OCI-LY1 (cell line): ENCODE data around the gene HMG20B.

Experiments
- H2AFZ ChIP-seq: fragments of 200-600 bp; sonication (generic), shearing (Covaris generic); 2 replicates; pipeline ENCODE4 v1.6.0; 2014; ENCODE audit warnings: antibody characterized with exemption, mild to moderate bottlenecking, low read length
- H3F3A ChIP-seq: fragments of 200-600 bp; sonication (generic), shearing (Covaris generic); 2 replicates; pipeline ENCODE4 v1.6.0; 2014; ENCODE audit warnings: mild to moderate bottlenecking, antibody characterized with exemption, low read length, moderate library complexity; ENCODE audit not compliant: insufficient read depth
- H3K27ac ChIP-seq: fragments of 200-600 bp; sonication (generic); 2 replicates; pipeline ENCODE4 v1.5.1; 2014; ENCODE audit warnings: low read length, mixed run types, mild to moderate bottlenecking, low read depth; ENCODE audit not compliant: poor library complexity, severe bottlenecking
- H3K27me3 ChIP-seq: fragments of 200-600 bp; sonication (generic); 2 replicates; pipeline ENCODE4 v1.6.0; 2014; ENCODE audit warnings: antibody characterized with exemption, mild to moderate bottlenecking, low read length, moderate library complexity; ENCODE audit not compliant: insufficient read depth
- H3K36me3 ChIP-seq: fragments of 200-600 bp; sonication (generic); 2 replicates; pipeline ENCODE4 v1.6.1; 2014; ENCODE audit warnings: mild to moderate bottlenecking, antibody characterized with exemption, low read length, moderate library complexity, mixed read lengths; ENCODE audit not compliant: insufficient read depth
- H3K4me1 ChIP-seq: fragments of 200-600 bp; sonication (generic); 2 replicates; pipeline ENCODE4 v1.5.1; 2014; ENCODE audit warnings: mild to moderate bottlenecking, low read length, moderate library complexity; ENCODE audit not compliant: insufficient read depth, severe bottlenecking
- H3K4me2 ChIP-seq: fragments of 200-600 bp; sonication (generic), shearing (Covaris generic); 2 replicates; pipeline ENCODE4 v1.6.1; 2014; ENCODE audit warnings: low read length
- H3K4me3 ChIP-seq: fragments of 200-600 bp; sonication (generic); 2 replicates; pipeline ENCODE4 v1.5.1; 2014; ENCODE audit warnings: low read length, low read depth, mild to moderate bottlenecking, mixed read lengths; ENCODE audit not compliant: poor library complexity, severe bottlenecking
- H3K79me2 ChIP-seq: fragments of 200-600 bp; shearing (Covaris generic); 2 replicates; pipeline ENCODE4 v1.6.1; 2016; ENCODE audit warnings: mixed run types, low read length, mixed read lengths; ENCODE audit not compliant: insufficient read depth
- H3K9ac ChIP-seq: fragments of 200-600 bp; sonication (generic), shearing (Covaris generic); 2 replicates; pipeline ENCODE4 v1.6.1; 2014; ENCODE audit warnings: mild to moderate bottlenecking, low read length, mixed read lengths
- H3K9me2 ChIP-seq: fragments of 200-600 bp; sonication (generic), shearing (Covaris generic); 2 replicates; pipeline ENCODE4 v1.6.1; 2014; ENCODE audit warnings: low read depth, mild to moderate bottlenecking, low read length, mixed read lengths
- H3K9me3 ChIP-seq: fragments of 200-600 bp; shearing (Covaris generic); 2 replicates; pipeline ENCODE4 v1.6.1; 2014; ENCODE audit warnings: low read length, mixed read lengths
- H4K20me1 ChIP-seq: fragments of 200-600 bp; sonication (generic), shearing (Covaris generic); 2 replicates; pipeline ENCODE4 v1.6.0; 2016; ENCODE audit warnings: mild to moderate bottlenecking, low read length; ENCODE audit not compliant: insufficient read depth
- EZH2 ChIP-seq: fragments of 200-600 bp; sonication (generic), shearing (Covaris generic); IDR thresholded peaks from 2 replicates; pipeline ENCODE4 v1.8.0; 2017; ENCODE audit warnings: borderline replicate concordance, mixed run types, mild to moderate bottlenecking, antibody characterized with exemption, low read length, moderate library complexity, mixed read lengths
- TF ChIP-seq, protein P1 (sequence below): fragments of 200-600 bp; sonication (generic), shearing (Covaris generic); IDR thresholded peaks from 2 replicates; pipeline ENCODE4 v1.5.1; 2017; ENCODE audit warnings: mild to moderate bottlenecking, antibody characterized with exemption, low read length, moderate library complexity, mixed read lengths

The HMG20B gene

GRCh38 chr19:3614858-3615505 lies 42.2 kb downstream of the HMG20B start:
- TF ChIP-seq, protein P1, sequence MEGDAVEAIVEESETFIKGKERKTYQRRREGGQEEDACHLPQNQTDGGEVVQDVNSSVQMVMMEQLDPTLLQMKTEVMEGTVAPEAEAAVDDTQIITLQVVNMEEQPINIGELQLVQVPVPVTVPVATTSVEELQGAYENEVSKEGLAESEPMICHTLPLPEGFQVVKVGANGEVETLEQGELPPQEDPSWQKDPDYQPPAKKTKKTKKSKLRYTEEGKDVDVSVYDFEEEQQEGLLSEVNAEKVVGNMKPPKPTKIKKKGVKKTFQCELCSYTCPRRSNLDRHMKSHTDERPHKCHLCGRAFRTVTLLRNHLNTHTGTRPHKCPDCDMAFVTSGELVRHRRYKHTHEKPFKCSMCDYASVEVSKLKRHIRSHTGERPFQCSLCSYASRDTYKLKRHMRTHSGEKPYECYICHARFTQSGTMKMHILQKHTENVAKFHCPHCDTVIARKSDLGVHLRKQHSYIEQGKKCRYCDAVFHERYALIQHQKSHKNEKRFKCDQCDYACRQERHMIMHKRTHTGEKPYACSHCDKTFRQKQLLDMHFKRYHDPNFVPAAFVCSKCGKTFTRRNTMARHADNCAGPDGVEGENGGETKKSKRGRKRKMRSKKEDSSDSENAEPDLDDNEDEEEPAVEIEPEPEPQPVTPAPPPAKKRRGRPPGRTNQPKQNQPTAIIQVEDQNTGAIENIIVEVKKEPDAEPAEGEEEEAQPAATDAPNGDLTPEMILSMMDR: no peak
- TF ChIP-seq EZH2: no peak
- Histone ChIP-seq H3K4me1 (no peaks in the 10 kb centered on the region), H3K9me3 (no peaks in the 10 kb centered on the region), H3K27me3 (no peaks in the 10 kb centered on the region), H3K27ac (no peak overlapping the region), H3F3A (no peaks in the 10 kb centered on the region), H3K9me2 (no peaks in the 10 kb centered on the region), H3K4me3 (no peak overlapping the region), H2AFZ (no peak overlapping the region), H3K4me2 (no peak overlapping the region), H3K36me3 (peaks cover 28% of the 10 kb centered on the region), H3K9ac (no peak overlapping the region), H4K20me1 (no peaks in the 10 kb centered on the region), H3K79me2 (no peaks in the 10 kb centered on the region)

DNA sequence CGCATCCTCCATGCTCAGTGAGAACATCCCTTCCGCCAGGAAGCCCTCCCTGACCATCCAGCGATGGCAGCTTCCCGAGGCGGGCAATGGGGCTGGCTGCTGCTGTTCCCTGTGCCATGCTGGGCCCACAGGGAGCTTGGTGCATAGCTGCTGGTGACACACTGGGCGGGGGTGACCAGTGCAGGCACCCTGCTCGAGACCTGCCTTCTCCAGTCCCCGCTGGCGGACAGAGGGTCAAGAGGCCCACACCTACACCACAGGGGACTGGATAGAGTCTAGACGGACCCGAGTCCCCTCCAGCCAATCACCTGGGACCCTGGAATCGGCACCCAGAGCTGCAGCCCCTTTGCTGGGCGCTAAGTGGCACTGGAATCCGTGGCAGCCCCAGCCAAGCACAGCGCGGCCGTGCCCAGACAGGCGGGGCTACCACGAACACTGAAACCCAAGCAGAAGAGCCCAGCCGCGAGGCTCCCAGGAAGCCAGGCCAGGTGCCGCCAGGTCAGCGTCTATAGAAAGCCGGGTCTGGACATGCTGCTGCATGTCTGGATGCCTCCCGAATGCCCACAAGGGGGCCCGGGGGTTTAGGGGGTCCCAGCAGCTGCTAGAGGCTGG lies 42.9 kb downstream of the HMG20B start:
- Histone ChIP-seq H3K9me2 (no peaks in the 10 kb centered on the region), H3K9me3 (no peaks in the 10 kb centered on the region), H2AFZ (no peak overlapping the region), H3K27me3 (no peaks in the 10 kb centered on the region), H3K36me3 (peaks cover 22% of the 10 kb centered on the region), H3K79me2 (no peaks in the 10 kb centered on the region), H3F3A (no peaks in the 10 kb centered on the region), H4K20me1 (no peaks in the 10 kb centered on the region), H3K27ac (no peak overlapping the region), H3K4me3 (no peak overlapping the region), H3K4me1 (no peaks in the 10 kb centered on the region), H3K9ac (no peak overlapping the region), H3K4me2 (no peak overlapping the region)
- no peak for TF ChIP-seq EZH2

DNA sequence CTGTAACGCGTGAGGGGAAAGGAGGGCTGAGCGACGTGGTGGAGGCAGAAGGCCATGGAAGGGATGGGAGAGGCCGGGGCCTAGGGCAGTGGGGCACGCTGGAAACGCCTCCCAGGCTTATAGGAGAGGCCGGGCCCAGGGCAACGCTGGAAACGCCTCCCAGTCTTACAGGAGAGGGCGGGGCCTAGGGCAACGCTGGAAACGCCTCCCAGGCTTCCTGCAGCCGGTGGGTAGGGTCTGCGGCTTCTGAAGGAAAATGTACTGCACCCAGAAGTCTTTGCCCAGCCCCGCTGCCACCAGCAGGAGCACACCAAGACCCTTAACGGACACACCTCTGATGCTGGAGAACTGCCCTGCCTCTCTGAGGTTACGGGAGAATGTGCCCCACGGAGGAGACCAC lies 44.7 kb downstream of the HMG20B start:
- no peaks in the 10 kb centered on the region for H4K20me1 ChIP-seq

More for the DNA sequence above, 44.7 kb downstream of the HMG20B start:
- H3K27ac ChIP-seq: no peak overlapping the region
- TF ChIP-seq, protein P1: no peak
- no peak for TF ChIP-seq EZH2
- peaks cover 15% of the 10 kb centered on the region for H3K36me3 ChIP-seq
- H3K9me2 ChIP-seq: no peaks in the 10 kb centered on the region
- no peaks in the 10 kb centered on the region for H3K27me3 ChIP-seq
- H3K79me2 ChIP-seq: no peaks in the 10 kb centered on the region
- no peak overlapping the region for H2AFZ ChIP-seq
- no peaks in the 10 kb centered on the region for H3F3A ChIP-seq
- H3K9me3 ChIP-seq: no peaks in the 10 kb centered on the region
- no peaks in the 10 kb centered on the region for H3K4me1 ChIP-seq
- H3K9ac ChIP-seq: no peak overlapping the region
- H3K4me2 ChIP-seq: no peak overlapping the region
- no peak overlapping the region for H3K4me3 ChIP-seq
